Measurements from ENCODE around the gene KIF16B.
"Not testable (repeated sequence)": the region's sequence is repeated elsewhere in the genome, so short reads cannot be mapped to it uniquely, and the experiment has no call there.

The KIF16B gene

GRCh38 chr20:16236589-16237241 lies 336.5 kb downstream of the KIF16B start:
- DNase-seq = no peak

GRCh38 chr20:16230402-16230801 lies 342.8 kb downstream of the KIF16B start:
- DNase-seq = no peak

- no peak for DNase-seq
Observed at GRCh38 chr20:16229813-16230212, 343.4 kb downstream of the KIF16B start.

GRCh38 chr20:16228722-16229121 lies 344.5 kb downstream of the KIF16B start:
- no peak for DNase-seq

GRCh38 chr20:16226961-16227360 lies 346.3 kb downstream of the KIF16B start:
- DNase-seq = not testable (repeated sequence)

- DNase-seq = no peak
Observed at GRCh38 chr20:16224836-16225235, 348.4 kb downstream of the KIF16B start.

GRCh38 chr20:16222859-16223411 lies 350.3 kb downstream of the KIF16B start:
- DNase-seq = no peak
